ENCODE results near the gene EBF4.

DNA sequence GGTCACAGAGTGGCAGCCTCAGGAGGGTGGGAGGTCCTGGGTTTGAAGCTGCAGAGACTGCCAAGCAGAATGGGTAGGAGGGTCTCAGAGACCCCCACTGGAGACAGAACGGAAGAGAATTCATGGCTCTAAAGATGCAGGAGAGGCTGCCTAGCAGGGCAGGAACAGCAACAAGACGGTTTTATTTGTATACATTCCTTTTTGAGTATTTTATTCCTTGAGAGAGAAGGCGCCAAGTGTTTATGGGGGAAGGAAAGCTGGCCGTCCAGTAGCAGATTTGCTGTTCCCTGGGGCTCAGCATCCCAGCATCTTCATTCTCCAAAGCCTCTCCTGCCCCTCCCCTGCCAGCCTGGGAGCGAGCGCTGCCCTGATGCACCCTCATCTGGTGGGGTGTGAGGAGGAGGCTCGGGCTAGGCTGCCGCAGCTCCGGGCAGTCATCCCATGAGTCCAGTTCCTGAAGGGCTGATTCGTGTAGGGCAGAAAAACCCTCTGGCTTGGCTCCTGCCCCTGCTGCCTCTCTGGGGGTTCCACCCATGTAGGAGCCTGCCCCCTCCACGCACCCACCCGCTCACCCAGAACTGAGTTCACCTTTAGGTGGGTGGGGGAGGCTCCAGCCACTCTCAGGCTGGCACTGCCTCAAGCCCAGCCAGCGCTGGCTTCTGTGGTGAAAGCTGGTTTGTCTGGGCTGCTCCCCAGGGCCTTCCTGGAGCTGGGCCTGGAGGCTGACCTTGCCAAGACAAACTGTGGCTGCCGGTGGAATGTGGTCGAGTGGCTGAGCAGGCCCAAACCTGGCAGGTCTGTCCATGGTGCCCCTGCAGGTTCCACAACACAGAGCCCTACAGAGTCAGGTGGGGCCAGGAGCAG lies 75.4 kb downstream of the EBF4 start:
- TF ChIP-seq, protein P1, sequence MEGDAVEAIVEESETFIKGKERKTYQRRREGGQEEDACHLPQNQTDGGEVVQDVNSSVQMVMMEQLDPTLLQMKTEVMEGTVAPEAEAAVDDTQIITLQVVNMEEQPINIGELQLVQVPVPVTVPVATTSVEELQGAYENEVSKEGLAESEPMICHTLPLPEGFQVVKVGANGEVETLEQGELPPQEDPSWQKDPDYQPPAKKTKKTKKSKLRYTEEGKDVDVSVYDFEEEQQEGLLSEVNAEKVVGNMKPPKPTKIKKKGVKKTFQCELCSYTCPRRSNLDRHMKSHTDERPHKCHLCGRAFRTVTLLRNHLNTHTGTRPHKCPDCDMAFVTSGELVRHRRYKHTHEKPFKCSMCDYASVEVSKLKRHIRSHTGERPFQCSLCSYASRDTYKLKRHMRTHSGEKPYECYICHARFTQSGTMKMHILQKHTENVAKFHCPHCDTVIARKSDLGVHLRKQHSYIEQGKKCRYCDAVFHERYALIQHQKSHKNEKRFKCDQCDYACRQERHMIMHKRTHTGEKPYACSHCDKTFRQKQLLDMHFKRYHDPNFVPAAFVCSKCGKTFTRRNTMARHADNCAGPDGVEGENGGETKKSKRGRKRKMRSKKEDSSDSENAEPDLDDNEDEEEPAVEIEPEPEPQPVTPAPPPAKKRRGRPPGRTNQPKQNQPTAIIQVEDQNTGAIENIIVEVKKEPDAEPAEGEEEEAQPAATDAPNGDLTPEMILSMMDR (IDR thresholded peaks at IDR 0.05; ENCODE audit: low read depth, low read length, poor library complexity, severe bottlenecking), result no peak
- TF ChIP-seq EZH2phosphoT487 (IDR thresholded peaks at IDR 0.05; ENCODE audit: borderline replicate concordance, low read length), result no peak

All from DOHH2 (cell line).